Transverse colon (tissue), 4 donors: ENCODE results near the gene ZC3H4. TPM values are rescaled to one million over a fixed set of nuclear protein-coding genes. Genes with fewer than 3 reads are reported as not detected.

Source experiments
- DNase-seq: peaks from one replicate; pipeline ENCODE4 v3.0.0-alpha.2; 2019
- H3K27ac ChIP-seq, 4 donors: fragments of 200-600 bp; sonication (generic); 2 replicates each; pipeline ENCODE4 v1.5.1; 2016 to 2018; ENCODE audit warnings: inconsistent platforms in 4 of 4
- H3K27me3 ChIP-seq: fragments of 200-600 bp; sonication (generic); 2 replicates; pipeline ENCODE4 v1.5.1; 2017; ENCODE audit warnings: inconsistent platforms
- H3K36me3 ChIP-seq, 4 donors: fragments of 200-600 bp; sonication (generic); 2 replicates each; pipeline ENCODE4 v1.5.1; 2017 to 2019; ENCODE audit warnings: inconsistent platforms in 4 of 4
- H3K4me1 ChIP-seq, 4 donors: fragments of 200-600 bp; sonication (generic); 2 replicates each; pipeline ENCODE4 v1.5.1; 2017 to 2020; ENCODE audit warnings: inconsistent platforms in 4 of 4
- H3K4me3 ChIP-seq, 4 donors: fragments of 200-600 bp; sonication (generic); 1 replicate in 1 of 4; 2 replicates in 3 of 4; pipeline versions ENCODE4 v1.5.1 to v1.6.1; 2017 to 2019; ENCODE audit warnings: inconsistent platforms in 4 of 4
- H3K9me3 ChIP-seq, 2 donors: fragments of 200-600 bp; sonication (generic); 2 replicates each; pipeline ENCODE4 v1.5.1; 2017 to 2019; ENCODE audit warnings: inconsistent platforms in 2 of 2
- EP300 ChIP-seq: sonication (generic); formaldehyde crosslinking; IDR thresholded peaks from one replicate; pipeline ENCODE4 v1.6.1; 2017; ENCODE audit warnings: antibody characterized with exemption, low read depth
- POLR2A ChIP-seq: fragments of 450-650 bp; IDR thresholded peaks from one replicate; pipeline ENCODE4 v1.6.1; 2016; ENCODE audit warnings: antibody characterized with exemption, mild to moderate bottlenecking, moderate library complexity
- POLR2AphosphoS5 ChIP-seq, 3 donors: sonication (generic); formaldehyde crosslinking; IDR thresholded peaks; one replicate each; pipeline ENCODE4 v1.6.1; 2016; ENCODE audit warnings: antibody characterized with exemption in 3 of 3
- WGBS, 2 donors: methylation state at CpG; one replicate each; pipeline ENCODE4 v1.1.5; 2018; ENCODE audit warnings: low coverage in 1 of 2; 5-methylcytosine and 5-hydroxymethylcytosine counted together
- in situ Hi-C, 4 donors: fragments of 200-750 bp; cut with MboI; loops; one replicate each; pipeline versions ENCODE4 v1.15.0 to v1.15.1; 2017; ENCODE audit warnings: low sequenced_read_pairs in 3 of 4, low pct_ligation_motif_present in 1 of 4, low pct_unique_long_range_greater_than_20kb in 1 of 4
- intact Hi-C: fragments of 100-400 bp; cut with DNase I; formaldehyde crosslinking; loops from one replicate; pipeline ENCODE4 v1.15.1; 2023; ENCODE audit warnings: low total_unique reads
- total RNA-seq, 4 donors: library from RNA; depleted of rRNA; stranded (reverse); fragments of >200 nt; gene quantifications; one replicate each; pipeline ENCODE4 v1.1.0, GENCODE V29; 2016
- TF ChIP-seq, protein P1 (sequence below), 5 experiments: fragments of 200-600 bp in 3 of 5; fragments of 450-650 bp in 2 of 5; sonication (generic) in 3 of 5; IDR thresholded peaks; 1 replicate in 2 of 5; 2 replicates in 3 of 5; pipeline ENCODE4 v1.5.1; 2016 to 2017; ENCODE audit warnings: antibody characterized with exemption in 5 of 5, inconsistent platforms in 3 of 5, mild to moderate bottlenecking in 2 of 5, moderate library complexity in 1 of 5

Gene ZC3H4
- total RNA-seq, 4 donors from 2014 or later = 25.4 to 32.2 (median 28.0) TPM

DNA sequence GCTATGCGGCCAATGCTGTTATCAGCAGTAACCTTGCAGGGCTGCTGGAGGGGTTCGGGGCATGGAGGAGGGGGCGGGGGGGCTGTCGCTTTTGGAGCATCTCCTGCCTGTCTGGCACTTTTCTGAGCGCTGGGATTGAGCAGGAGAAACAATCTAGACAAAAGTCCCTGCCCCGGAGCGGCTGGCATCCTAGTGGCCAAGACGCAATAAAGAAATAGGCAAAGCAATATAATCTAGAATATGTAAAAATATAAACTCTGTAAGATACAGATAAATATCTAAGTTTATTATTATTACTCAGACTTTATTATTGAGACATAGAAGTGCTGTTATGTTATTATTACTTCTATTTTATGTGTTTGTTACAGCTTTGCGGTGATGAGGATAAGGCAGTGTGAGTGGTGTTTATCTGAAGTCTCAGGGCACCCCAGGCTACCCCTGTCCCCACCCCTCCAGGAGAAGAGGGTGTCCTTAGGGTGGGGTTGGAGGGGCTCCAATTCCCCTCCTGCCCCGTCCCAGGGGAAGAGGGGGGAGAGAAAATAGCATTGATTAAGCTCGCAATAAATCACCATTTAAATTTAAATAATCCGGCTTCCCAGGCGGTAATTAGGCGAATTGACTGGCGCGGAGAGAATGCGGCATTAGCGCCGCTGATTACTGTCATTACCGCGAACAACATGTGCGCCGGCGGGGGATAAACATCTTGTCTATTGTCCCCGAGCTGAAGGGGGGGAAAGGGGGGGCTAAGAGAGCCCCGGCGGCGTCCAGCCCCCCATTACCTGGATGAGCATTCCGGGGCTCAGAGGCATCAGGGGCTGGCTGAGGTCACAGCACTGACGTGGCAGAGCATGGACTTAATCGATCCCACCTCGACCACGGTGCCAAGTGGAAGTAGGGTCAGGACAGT, 90.8 kb downstream of the ZC3H4 start:
- no peak overlapping the region for H3K27ac ChIP-seq
- H3K9me3 ChIP-seq = no peaks in the 10 kb centered on the region
- peaks cover 14 to 31% (median 24%) of the 10 kb centered on the region in 4 donors for H3K4me1 ChIP-seq
- in situ Hi-C loops = no loop called here
- H3K4me3 ChIP-seq = no peak overlapping the region
- TF ChIP-seq POLR2AphosphoS5 (IDR thresholded peaks at IDR 0.05) (no peak), POLR2A (no peak), EP300 (no peak)
- TF ChIP-seq, protein P1, sequence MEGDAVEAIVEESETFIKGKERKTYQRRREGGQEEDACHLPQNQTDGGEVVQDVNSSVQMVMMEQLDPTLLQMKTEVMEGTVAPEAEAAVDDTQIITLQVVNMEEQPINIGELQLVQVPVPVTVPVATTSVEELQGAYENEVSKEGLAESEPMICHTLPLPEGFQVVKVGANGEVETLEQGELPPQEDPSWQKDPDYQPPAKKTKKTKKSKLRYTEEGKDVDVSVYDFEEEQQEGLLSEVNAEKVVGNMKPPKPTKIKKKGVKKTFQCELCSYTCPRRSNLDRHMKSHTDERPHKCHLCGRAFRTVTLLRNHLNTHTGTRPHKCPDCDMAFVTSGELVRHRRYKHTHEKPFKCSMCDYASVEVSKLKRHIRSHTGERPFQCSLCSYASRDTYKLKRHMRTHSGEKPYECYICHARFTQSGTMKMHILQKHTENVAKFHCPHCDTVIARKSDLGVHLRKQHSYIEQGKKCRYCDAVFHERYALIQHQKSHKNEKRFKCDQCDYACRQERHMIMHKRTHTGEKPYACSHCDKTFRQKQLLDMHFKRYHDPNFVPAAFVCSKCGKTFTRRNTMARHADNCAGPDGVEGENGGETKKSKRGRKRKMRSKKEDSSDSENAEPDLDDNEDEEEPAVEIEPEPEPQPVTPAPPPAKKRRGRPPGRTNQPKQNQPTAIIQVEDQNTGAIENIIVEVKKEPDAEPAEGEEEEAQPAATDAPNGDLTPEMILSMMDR (IDR thresholded peaks at IDR 0.05) = no peak
- H3K27me3 ChIP-seq = peaks cover 93% of the 10 kb centered on the region
- DNase-seq = no peak
- 6 to 7% methylated on average over 3 to 33 of the region's 33 CpGs for WGBS, 2 donors
- H3K36me3 ChIP-seq = no peaks in the 10 kb centered on the region
- intact Hi-C loops = no loop called here

- Histone ChIP-seq H3K36me3 (no peaks in the 10 kb centered on the region), H3K4me3 (no peak overlapping the region), H3K27ac (no peak overlapping the region), H3K4me1 (peaks cover 14 to 31% (median 24%) of the 10 kb centered on the region in 4 donors), H3K27me3 (peaks cover 90% of the 10 kb centered on the region), H3K9me3 (no peaks in the 10 kb centered on the region)
- DNase-seq = no peak
- 47% methylated on average over 14 of the region's 14 CpGs; no CpG with 5 or more reads in 1 of the 2 donors for whole genome bisulfite sequencing, 2 donors
- TF ChIP-seq, protein P1 (IDR thresholded peaks at IDR 0.05) = no peak
- TF ChIP-seq EP300 (no peak), POLR2AphosphoS5 (IDR thresholded peaks at IDR 0.05) (no peak), POLR2A (no peak)
- intact Hi-C loops = no loop called here
- in situ Hi-C loops = no loop called here
Measured at GRCh38 chr19:47022140-47022536, 91.4 kb downstream of the ZC3H4 start.

DNA sequence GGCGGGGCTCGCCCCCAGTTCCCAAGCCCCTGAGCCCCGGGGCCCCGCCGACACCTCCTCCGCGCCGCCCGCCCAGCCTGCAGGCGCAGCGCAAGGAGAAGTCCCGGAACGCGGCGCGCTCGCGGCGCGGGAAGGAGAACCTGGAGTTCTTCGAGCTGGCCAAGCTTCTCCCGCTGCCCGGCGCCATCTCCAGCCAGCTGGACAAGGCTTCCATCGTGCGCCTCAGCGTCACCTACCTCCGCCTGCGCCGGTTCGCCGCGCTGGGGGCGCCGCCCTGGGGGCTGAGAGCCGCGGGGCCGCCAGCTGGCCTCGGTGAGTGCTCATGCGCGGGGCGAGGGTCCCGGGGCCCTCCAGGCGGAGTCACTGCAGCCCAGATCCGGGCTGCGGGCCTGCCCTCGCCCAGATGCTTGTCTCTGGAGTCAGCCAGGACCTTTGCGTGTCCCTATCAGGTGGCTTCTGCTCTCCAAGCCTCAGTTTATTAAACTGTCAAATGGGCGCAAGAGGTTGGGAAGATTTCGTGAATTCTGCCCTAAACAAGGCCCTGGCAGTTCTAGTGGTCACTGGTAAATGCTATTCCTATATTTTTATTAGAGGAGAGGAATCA, 91.9 kb downstream of the ZC3H4 start:
- in situ Hi-C loops = no loop called here

DNA sequence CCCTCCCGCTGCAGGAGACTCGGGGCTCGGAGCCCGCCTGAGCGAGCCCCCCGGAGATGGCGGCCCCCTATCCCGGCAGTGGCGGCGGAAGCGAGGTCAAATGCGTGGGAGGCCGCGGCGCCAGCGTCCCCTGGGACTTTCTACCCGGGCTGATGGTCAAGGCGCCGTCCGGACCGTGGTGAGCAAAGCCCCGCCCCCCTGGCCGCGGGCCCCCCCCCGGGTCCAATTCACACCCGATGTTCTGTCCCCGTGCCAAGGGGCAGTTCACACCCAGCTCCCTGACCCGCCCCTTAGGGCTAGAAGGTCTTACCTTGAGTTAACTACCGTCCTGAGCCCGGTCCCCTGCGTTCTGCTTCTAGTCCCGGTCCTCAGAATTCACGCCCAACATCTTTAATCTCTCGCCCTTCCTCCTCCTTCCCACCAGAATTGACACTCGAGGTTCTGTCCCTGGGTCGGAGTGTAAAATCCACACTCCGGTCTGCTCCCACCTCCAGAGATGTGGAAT, 92.5 kb downstream of the ZC3H4 start:
- Histone ChIP-seq H3K4me1 (peaks cover 14 to 31% (median 24%) of the 10 kb centered on the region in 4 donors), H3K27ac (no peak overlapping the region), H3K36me3 (no peaks in the 10 kb centered on the region), H3K9me3 (no peaks in the 10 kb centered on the region), H3K4me3 (peak overlapping the region in 1 of 4 donors; percentile 41), H3K27me3 (peaks cover 79% of the 10 kb centered on the region)
- TF ChIP-seq EP300 (no peak), POLR2A (no peak)
- DNase-seq = no peak
- in situ Hi-C loops = no loop called here
- 4 to 7% methylated on average over 5 to 12 of the region's 37 CpGs for WGBS, 2 donors
- intact Hi-C loops = no loop called here

More for the DNA sequence above, 91.9 kb downstream of the ZC3H4 start:
- no peak for TF ChIP-seq EP300
- intact Hi-C loops = no loop called here
- 21 to 50% methylated on average over 2 to 13 of the region's 50 CpGs for WGBS, 2 donors
- Histone ChIP-seq H3K27me3 (peaks cover 84% of the 10 kb centered on the region), H3K4me1 (peaks cover 14 to 31% (median 24%) of the 10 kb centered on the region in 4 donors), H3K4me3 (peak overlapping the region in 1 of 4 donors; percentile 41), H3K36me3 (no peaks in the 10 kb centered on the region), H3K27ac (no peak overlapping the region), H3K9me3 (no peaks in the 10 kb centered on the region)
- no peak for DNase-seq
